Breast epithelium (tissue), 3 donors: ENCODE data around the gene STAC2.

Source experiments
- CTCF ChIP-seq, 3 donors: fragments of 450-650 bp; IDR thresholded peaks; one replicate each; pipeline ENCODE4 v1.5.1; 2016 to 2017; ENCODE audit warnings: antibody characterized with exemption in 3 of 3, mild to moderate bottlenecking in 3 of 3, moderate library complexity in 3 of 3
- POLR2A ChIP-seq: fragments of 450-650 bp; IDR thresholded peaks from one replicate; pipeline ENCODE4 v1.6.1; 2016; ENCODE audit warnings: antibody characterized with exemption, mild to moderate bottlenecking, moderate library complexity
- POLR2AphosphoS5 ChIP-seq, 3 donors: sonication (generic); formaldehyde crosslinking; IDR thresholded peaks; one replicate each; pipeline ENCODE4 v1.6.1; 2017; ENCODE audit warnings: antibody characterized with exemption in 3 of 3

- TF ChIP-seq CTCF (IDR thresholded peaks at IDR 0.05) (no peak), POLR2A (no peak), POLR2AphosphoS5 (IDR thresholded peaks at IDR 0.05) (peak in 1 of 3 donors; percentile 40)
Measured at GRCh38 chr17:39238311-39238972, 12.7 kb upstream of the STAC2 start.
